Uterus (tissue), 2 donors: ENCODE data around the gene OSBPL8.
"Not testable (repeated sequence)": the region's sequence is repeated elsewhere in the genome, so short reads cannot be mapped to it uniquely, and the experiment has no call there.

ENCODE experiments used
- CTCF ChIP-seq, 4 experiments: fragments of 200-600 bp in 2 of 4; fragments of 450-650 bp in 2 of 4; sonication (generic) in 2 of 4; IDR thresholded peaks; one replicate each; pipeline ENCODE4 v1.5.1; 2016 to 2019; ENCODE audit warnings: antibody characterized with exemption in 4 of 4, mild to moderate bottlenecking in 2 of 4, moderate library complexity in 1 of 4
- POLR2A ChIP-seq, 2 donors: fragments of 450-650 bp; IDR thresholded peaks; one replicate each; pipeline ENCODE4 v1.6.1; 2016; ENCODE audit warnings: antibody characterized with exemption in 2 of 2, mild to moderate bottlenecking in 1 of 2, moderate library complexity in 1 of 2

DNA sequence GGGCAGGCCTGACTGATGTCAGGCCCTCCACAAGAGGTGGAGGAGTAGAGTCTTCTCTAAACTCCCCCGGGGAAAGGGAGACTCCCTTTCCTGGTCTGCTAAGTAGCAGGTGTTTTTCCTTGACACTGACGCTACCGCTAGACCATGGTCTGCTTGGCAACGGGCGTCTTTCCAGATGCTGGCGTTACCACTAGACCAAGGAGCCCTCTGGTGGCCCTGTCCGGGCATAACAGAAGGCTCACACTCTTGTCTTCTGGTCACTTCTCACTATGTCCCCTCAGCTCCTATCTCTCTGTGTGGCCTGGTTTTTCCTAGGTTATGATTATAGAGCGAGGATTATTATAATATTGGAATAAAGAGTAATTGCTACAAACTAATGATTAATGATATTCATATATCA is 86.7 kb downstream of the OSBPL8 start:
- not testable (repeated sequence) for TF ChIP-seq CTCF, POLR2A (IDR thresholded peaks at IDR 0.05)
